ENCODE data around the gene ACTL6B.

The ACTL6B gene

GRCh38 chr7:100600730-100601038 lies 55.6 kb downstream of the ACTL6B start:
- DNase-seq (ENCODE audit: low read depth in 3 of 3): no peak

- DNase-seq (ENCODE audit: low read depth in 3 of 3): no peak
Observed at GRCh38 chr7:100599911-100600729, 56.1 kb downstream of the ACTL6B start.

GRCh38 chr7:100598425-100598824 lies 57.8 kb downstream of the ACTL6B start:
- no peak for DNase-seq (ENCODE audit: low read depth in 3 of 3)

GRCh38 chr7:100595188-100595587 lies 61.1 kb downstream of the ACTL6B start:
- DNase-seq (ENCODE audit: low read depth in 3 of 3): no peak

Data from stimulated activated CD4-positive, alpha-beta T cell treated with anti-CD3 and anti-CD28 coated beads, TNF-alpha, amount 100 ng/mL, for 4 hours (primary cell).